ENCODE data around the gene GGTA1. TPM values are rescaled to one million over a fixed set of nuclear protein-coding genes. Genes with fewer than 3 reads are reported as not detected.

The GGTA1 gene
- total RNA-seq, 1 donor from 2014 or later, result 14.0 TPM

DNA sequence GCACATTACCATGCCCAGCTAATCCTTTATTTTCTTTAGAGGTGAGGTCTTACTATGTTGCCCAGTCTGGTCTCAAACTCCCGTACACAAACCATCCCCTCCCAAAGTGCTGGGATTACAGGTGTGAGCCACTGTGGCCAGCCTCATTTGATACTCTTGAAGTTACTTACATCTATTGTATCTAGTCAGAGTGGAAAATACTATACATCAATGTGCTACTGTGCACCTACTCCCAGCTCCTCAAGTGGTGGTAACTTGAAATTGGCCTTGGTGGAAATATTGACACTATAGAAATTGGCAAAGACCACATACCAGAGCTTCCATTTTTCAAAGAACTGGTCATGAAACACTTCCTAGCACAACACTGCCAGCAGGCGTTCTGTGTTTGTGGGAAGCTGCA, 10.3 kb downstream of the GGTA1 start:
- Histone ChIP-seq H3K27me3 (ENCODE audit: low read depth) (no peaks in the 10 kb centered on the region), H3K36me3 (no peaks in the 10 kb centered on the region), H3K9me3 (no peaks in the 10 kb centered on the region), H3K4me1 (peaks cover 28% of the 10 kb centered on the region), H3K4me3 (no peak overlapping the region), H3K27ac (no peak overlapping the region)
- DNase-seq (no peak), ATAC-seq (no peak)
- TF ChIP-seq, protein P1, sequence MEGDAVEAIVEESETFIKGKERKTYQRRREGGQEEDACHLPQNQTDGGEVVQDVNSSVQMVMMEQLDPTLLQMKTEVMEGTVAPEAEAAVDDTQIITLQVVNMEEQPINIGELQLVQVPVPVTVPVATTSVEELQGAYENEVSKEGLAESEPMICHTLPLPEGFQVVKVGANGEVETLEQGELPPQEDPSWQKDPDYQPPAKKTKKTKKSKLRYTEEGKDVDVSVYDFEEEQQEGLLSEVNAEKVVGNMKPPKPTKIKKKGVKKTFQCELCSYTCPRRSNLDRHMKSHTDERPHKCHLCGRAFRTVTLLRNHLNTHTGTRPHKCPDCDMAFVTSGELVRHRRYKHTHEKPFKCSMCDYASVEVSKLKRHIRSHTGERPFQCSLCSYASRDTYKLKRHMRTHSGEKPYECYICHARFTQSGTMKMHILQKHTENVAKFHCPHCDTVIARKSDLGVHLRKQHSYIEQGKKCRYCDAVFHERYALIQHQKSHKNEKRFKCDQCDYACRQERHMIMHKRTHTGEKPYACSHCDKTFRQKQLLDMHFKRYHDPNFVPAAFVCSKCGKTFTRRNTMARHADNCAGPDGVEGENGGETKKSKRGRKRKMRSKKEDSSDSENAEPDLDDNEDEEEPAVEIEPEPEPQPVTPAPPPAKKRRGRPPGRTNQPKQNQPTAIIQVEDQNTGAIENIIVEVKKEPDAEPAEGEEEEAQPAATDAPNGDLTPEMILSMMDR (IDR thresholded peaks at IDR 0.05), result no peak
- intact Hi-C loops (cut with DNase I), result no loop called here

DNA sequence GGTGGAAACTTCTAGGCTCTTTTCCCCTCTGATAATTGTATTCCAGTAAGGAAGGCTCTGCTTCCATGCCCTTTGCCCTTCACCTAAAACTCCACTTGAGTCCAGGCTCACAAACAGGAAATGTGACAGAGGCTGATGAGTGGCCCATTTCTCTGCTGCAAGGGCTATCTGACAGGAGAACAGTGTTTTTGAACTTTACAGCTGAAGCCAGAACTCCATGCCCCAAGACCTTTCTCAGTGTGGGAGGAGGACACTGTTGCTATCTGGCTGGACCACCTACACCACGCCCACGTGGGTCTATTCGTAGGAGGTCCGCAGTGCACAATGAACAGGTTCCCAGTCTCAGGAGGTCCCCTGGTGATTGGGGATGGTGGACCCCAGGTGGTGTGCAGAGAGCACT, 13.6 kb downstream of the GGTA1 start:
- no peak for DNase-seq
- intact Hi-C loops (cut with DNase I), result no loop called here
- Histone ChIP-seq H3K27ac (peak overlapping the region; percentile 78), H3K4me1 (peaks cover 37% of the 10 kb centered on the region), H3K4me3 (no peak overlapping the region), H3K9me3 (no peaks in the 10 kb centered on the region), H3K27me3 (ENCODE audit: low read depth) (no peaks in the 10 kb centered on the region), H3K36me3 (no peaks in the 10 kb centered on the region)
- TF ChIP-seq, protein P1 (IDR thresholded peaks at IDR 0.05), result no peak
- ATAC-seq, result peak; percentile 52 to 56

DNA sequence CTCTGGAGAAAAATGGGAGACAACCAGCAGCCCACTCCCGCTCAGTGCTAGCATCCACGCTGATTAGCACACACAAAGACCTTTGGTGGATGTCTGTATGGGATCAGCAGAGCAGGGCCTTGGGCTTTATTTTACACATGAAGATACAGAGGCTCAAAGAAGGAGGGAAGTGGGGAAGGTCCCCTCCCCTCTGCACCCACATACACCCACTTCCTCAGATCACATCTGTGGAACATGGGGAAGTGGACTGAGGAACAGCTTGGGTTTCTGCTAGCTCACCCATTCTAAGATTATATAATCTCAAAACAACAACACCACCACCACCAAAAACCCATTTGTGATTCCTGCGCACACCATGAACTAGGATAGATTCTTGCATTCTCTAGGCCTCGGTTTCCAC, 14.0 kb downstream of the GGTA1 start:
- no peaks in the 10 kb centered on the region for H3K9me3 ChIP-seq
- no peak overlapping the region for H3K4me3 ChIP-seq
- no peak for DNase-seq
- peaks cover 37% of the 10 kb centered on the region for H3K4me1 ChIP-seq
- intact Hi-C loops (cut with DNase I), result no loop called here
- TF ChIP-seq, protein P1 (IDR thresholded peaks at IDR 0.05), result no peak
- H3K27me3 ChIP-seq (ENCODE audit: low read depth), result no peaks in the 10 kb centered on the region
- peak; percentile 86 to 91 for ATAC-seq
- H3K36me3 ChIP-seq, result no peaks in the 10 kb centered on the region
- peak overlapping the region; percentile 78 for H3K27ac ChIP-seq

DNA sequence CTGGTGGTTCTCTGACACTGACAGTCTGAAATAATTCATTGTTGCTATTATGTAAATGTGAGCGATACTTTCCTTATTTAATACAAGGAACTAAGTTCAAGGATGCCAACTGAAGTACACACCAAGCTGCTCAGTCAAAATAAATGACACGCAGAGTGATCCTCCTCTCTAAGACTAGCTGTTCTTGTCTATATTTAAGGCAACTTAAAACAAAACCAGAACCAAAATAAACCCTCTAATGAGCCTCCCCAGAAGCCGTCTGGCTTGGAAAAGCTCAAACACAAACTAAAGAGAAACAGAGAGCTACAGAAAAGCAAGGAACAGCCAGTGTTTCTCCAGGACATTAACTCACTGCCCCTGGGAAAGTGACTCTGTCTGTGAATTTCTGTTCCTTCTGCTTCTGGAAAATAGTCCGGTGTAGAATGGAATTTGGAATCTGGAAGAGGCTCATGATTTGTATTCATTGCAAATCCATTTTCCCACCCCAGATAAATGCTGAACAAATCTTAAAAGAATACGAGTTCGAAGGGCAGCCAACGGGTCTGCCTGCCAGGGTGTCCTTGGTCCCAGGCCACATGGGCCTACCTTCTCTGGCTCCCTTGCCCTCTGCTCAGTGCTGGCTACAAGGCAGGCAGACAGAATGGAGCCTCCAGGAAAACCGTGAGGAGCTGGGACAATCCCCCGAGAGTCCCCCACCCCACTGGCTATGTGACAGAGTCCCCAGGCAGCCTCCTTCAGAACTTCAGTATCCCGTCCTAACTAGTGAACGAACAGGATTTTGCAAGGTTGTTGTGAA, 14.8 kb downstream of the GGTA1 start:
- ATAC-seq, result no peak
- H3K4me3 ChIP-seq, result no peak overlapping the region
- H3K27ac ChIP-seq, result peak overlapping the region; percentile 78

DNA sequence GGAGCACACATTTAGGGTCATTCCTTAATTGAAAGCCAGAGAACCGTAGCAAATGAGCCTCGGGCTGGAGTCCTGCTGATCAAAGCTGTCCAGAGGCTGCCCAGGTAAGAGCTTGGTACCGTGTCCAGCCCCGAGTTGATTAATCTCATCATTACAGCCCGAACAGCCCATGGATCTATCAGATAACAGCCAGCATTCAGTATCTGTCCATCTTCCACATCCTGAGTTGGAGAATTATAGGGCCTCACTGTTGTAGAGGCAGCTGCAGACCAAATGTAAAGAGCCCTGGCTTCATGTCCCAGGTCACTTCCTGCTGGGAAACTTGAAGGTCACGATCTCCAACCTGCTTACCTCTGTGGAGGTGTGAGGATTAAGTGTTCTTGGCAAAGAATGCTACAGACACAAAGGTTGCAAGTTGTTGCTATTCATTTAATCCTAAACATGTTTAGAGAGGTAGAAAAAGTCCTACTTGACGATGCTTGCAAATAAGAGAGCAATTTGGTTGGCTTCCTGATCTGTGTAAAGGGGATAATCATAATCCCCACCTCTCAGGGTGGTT, 16.1 kb downstream of the GGTA1 start:
- ATAC-seq (no peak), DNase-seq (no peak)
- Histone ChIP-seq H3K4me3 (no peak overlapping the region), H3K27me3 (ENCODE audit: low read depth) (no peaks in the 10 kb centered on the region), H3K27ac (no peak overlapping the region), H3K4me1 (peaks cover 33% of the 10 kb centered on the region), H3K9me3 (no peaks in the 10 kb centered on the region), H3K36me3 (no peaks in the 10 kb centered on the region)
- intact Hi-C loops (cut with DNase I), result no loop called here
- TF ChIP-seq, protein P1 (IDR thresholded peaks at IDR 0.05), result no peak

More for the DNA sequence above, 14.8 kb downstream of the GGTA1 start:
- no peaks in the 10 kb centered on the region for H3K9me3 ChIP-seq
- no peak for DNase-seq
- H3K27me3 ChIP-seq (ENCODE audit: low read depth), result no peaks in the 10 kb centered on the region
- intact Hi-C loops (cut with DNase I), result no loop called here
- no peaks in the 10 kb centered on the region for H3K36me3 ChIP-seq
- peaks cover 33% of the 10 kb centered on the region for H3K4me1 ChIP-seq
- TF ChIP-seq, protein P1 (IDR thresholded peaks at IDR 0.05), result no peak

Measured in lower lobe of right lung (tissue), 2 donors.